GM19240 (cell line): ENCODE data around the gene SNX7.

Experiments used
- DNase-seq: peaks from one replicate; pipeline ENCODE4 v3.0.0; 2011; ENCODE audit warnings: low spot score; ENCODE audit not compliant: insufficient read length

Gene SNX7

DNA sequence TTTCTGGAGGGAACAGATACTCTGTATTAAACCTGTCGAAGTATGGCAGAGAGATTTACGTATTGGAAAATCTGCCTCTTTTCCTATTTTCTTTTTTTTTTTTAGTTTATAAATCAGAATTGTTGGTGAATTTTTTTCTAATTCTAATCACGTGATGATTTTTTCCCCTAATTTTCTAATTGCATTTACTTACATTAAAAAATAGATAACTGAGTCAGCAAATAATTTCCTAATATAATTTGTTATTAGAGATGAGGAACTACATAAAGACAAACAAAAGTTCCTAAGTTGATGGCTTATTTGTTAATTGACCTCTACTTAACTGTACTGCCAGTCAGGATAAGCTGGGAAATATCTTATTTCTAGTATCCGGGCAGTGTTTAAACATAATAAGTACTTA, 34.6 kb downstream of the SNX7 start:
- no peak for DNase-seq

DNA sequence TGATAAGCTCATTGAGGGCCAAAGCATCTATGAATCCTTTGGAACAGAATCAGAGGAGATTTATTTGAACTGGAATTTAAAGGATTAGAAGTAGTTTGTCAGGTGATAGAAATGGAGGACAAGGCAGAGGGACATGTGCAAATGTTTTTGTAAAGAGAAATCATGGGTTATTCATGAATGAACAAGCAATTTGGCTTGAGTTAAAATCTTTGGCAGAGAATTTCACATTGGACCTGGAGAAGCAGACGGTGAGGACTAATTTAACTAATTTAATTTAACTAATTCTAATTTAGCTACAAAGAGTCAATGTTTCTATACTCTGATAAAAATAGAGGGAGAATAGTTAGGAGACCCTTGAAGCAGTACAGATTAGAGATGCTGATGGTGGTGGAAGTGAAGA, 36.3 kb downstream of the SNX7 start:
- no peak for DNase-seq

DNA sequence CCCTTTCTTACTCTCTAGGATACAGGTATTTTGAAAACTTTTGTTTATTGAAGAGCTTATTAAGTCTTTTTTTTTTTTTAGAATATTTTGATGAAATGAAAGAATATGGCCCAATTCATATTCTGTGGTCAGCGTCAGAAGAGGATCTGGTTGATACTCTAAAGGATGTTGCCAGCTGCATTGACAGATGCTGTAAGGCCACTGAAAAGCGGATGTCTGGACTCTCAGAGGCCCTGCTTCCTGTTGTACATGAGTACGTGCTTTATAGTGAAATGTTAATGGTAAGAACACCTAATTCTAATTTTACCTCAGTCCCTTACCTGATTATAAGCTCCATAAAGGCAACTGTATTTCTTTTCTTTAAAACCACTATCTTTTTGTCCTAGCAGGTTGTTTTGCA, 37.1 kb downstream of the SNX7 start:
- DNase-seq, result no peak

DNA sequence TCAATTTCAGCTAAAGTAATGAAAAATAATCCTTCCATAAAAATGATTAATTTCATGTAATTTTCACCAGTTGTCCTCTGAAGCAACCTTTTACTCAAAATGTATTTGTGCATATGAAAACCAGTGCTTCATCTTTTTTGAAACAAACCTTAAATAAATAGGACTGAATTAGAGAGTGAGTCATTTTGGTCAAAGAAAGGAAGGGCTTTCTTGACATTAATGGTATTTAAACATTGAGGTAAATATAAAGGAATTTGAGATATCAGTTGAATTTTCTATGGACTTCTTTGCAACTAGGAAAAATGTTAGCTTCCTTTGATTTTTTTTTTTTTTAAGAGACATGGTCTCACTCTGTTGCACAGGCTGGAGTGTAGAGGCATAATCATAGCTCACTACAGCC, 38.7 kb downstream of the SNX7 start:
- DNase-seq, result no peak

DNA sequence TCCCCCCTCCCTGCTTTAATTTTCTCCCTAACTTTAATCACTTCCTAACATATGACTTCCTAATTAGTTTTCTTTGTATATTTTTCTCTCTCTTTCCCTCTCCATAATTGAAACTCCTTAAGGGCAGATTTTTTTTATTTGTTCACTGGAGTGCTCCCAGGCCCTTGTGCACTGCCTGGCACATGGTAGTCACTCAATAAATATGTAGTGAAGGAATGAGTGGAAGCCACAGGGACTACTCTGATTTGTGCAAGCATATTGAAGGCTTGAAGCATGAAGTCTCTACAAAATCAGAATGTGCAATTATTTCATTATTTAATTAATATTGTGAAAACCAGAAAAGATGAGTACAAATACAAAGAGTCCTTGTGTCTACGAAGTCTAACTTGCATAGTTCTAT, 41.5 kb downstream of the SNX7 start:
- DNase-seq, result no peak

DNA sequence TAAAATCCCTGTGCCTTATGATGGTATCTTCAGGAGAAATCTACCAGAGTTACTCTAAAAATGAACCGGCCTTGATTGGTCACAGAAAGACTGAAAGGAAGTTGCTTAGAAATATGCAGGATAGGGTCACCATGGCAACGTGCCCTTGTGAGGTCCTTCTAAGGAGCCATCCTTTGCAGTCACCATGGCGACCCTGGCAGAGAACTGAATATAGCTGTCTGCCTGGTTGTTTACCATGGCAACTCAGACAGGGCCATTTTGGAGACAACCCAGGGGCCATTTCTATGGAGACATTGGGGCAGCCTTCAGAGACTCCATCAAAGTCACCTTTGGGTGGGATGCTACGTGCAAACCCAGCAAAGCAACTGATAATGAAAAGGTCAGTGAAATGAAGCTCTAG, 43.0 kb downstream of the SNX7 start:
- no peak for DNase-seq

DNA sequence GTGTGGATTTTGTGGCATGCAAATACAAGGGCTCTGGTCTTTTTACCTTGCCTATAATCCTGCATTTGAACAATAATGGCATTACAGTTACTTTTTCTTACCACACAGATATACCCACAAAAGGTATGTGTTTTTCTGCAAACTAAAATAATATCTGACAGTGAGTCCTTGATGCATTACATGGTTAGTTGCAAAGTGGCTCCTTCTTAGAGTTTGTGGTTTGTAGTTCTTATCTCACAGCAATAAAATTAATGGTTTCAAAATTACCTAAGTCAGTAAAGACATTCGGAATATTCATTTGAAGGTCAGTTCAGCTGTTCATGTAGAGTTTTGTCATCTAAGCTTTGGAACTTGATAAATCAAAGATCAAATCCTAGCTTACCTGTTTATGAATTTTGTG, 43.5 kb downstream of the SNX7 start:
- DNase-seq, result no peak

DNA sequence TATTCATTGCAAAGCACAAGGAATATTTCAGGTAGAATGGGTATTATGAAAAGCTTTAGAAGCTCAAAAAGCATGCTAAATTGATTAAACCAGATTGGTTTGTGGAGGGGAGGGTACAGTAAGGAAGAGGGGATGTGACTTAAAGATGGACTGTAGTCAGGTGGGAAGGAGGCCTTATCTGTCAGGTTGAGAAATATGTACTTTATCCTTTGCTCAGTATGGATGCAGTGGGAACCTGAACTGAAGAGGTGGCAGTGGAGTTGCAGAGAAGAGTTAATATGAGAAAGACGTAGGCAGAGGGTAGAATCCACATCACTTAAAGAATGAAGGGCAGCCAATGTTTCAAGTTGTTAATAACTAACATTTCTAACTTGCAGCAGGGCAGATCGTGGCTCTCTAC, 44.1 kb downstream of the SNX7 start:
- no peak for DNase-seq

DNA sequence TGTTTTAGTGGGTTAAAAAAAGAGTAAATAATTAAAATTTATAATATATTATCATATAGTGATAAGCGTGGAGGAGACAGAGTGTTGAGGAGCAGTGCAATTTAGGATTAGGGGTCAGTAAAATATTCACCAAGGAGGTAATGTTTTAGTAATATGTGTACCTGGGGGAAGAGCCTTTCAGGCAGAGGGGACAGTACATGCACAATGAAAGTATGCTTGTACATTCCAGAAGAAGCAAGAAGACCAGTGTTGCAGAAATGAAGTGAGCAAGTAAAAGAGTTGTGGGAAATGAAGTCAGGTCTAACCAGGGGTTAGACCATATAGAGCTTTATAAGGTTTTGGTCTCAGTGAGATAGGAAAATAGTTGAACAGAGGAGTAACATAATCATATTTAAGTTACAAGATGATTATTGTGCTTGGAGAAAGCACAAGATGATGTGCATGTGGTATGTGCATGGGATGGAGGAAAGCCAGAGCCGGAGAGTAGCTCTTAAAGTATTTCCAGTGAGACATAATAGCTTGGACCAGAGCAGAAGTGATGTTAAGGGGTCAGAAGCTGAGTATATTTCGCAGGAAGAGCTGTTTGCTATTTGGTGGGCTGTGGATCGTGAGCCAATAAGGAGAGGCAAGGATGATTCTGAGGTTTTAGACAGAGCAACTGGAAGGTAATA, 44.8 kb downstream of the SNX7 start:
- no peak for DNase-seq

DNA sequence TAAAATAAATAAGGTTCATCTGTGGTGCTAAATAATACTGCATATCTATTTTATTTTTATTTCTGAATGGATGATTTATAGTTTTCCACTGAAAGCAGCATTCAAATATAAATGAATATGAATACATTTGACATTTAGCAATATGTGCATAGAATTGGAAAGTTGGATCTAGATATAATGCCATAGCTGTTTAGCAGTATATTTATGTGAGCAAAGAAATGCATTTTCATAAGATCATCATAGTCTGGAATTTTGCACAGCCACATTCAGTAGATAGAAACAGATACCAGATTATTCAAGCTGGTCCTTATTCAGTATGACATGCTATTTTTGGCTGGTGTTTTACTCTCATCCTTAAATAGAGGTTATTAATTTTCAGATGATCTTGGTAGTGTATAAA, 46.0 kb downstream of the SNX7 start:
- DNase-seq, result no peak

DNA sequence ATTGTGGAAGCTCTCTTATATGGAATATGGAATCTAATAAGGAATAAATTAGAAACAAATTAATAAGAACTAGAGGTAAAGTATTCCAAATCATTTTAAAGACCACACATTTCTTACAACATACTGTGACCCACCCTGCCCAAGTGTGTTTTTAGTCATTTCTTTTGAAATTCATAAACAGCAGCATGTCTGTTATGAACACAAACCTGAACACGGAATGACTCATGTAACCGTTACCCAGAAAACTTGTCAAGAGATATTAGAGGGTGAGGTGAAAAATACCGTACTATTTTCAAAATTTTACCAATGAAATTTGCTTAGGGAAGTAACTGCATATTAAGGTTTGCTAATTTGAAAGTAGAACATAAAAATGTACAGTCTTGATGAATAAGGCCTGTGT, 48.4 kb downstream of the SNX7 start:
- DNase-seq, result no peak

DNA sequence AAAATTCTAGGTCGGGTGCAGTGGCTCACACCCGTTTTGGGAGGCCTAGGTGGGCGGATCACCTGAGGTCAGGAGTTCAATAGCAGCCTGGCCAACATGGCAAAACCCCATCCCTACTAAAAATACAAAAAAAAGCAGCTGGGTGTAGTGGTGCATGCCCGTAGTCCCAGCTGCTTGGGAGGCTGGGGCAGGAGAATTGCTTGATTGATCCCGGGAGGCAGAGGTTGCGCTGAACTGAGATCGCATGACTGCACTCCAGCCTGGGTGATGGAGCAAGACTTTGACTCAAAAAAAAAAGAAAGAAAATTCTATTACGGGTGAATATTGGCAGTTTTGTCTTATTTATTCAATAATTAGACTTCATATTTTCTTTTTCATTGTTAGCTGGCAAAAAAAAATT, 62.1 kb downstream of the SNX7 start:
- DNase-seq, result no peak

DNA sequence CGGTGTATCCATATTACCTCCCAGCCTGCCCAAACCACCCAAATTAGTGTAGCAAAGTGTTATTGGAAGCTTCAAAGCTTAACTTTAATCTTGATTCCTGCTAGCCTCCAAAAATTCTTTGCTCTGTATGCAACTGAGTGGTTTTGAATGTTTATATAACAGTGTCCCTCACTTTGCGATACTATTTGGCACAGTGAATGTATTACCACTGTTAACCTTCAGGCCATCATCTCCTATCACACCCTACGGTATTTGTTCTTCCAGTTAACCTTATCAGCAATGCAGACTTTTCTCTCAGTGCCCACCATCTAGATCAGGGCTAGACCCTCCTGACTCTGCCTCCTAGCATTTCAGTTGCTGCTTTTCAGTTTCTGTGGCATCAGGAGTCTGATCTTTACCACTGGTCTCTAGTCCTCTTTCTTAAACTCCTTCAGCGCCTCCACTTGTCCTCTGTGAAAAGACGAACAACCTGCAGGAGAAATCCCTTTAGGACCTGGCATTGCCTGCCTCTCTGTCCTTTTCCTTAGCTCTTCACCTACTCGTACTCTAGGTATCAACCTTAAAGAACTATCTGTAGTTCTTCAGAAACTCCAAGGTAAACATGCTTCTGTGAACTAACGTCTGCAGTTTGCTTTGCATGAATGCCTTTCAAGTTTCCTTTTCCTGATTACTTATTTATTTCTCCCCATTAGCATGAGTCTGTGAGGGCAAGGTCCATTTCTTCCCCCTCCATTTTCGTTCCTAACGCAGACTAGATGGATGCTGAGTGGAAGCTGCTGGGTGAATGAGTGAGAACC, 71.7 kb downstream of the SNX7 start:
- DNase-seq, result no peak

DNA sequence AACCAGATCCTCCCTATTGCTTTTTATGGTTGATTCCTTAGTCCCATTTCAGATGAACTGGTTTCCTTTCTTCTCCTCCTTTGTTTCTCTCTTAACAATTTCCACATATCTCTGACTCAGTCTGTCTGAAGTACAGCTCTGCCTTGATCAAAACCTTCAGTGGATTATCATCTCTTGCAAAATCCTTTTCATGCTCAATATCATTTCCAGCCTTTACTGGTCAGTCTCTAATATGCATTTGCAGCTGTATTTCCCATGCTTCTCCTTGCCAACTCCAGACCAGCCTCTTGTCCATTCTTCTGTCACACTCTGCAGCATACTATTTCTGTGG, 72.2 kb downstream of the SNX7 start:
- DNase-seq, result no peak

DNA sequence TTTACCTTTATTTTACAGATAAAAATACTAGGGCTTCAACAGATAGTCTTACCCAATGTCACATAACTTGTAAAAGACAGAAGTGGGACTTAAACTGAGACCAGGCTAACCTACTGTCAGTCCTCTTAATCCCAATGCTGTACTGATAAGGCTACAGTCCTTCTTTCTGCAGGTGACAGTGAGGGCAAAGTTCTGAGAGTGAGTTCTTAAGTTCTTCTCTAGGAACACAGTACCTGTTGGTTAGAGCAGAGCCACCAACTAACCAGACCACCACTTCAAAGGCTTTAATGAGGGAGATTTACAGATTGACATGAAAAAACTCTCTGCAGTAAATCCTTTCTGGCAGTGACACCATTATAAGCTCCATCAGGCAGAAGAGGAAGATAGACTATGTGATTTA, 74.2 kb downstream of the SNX7 start:
- DNase-seq, result no peak

DNA sequence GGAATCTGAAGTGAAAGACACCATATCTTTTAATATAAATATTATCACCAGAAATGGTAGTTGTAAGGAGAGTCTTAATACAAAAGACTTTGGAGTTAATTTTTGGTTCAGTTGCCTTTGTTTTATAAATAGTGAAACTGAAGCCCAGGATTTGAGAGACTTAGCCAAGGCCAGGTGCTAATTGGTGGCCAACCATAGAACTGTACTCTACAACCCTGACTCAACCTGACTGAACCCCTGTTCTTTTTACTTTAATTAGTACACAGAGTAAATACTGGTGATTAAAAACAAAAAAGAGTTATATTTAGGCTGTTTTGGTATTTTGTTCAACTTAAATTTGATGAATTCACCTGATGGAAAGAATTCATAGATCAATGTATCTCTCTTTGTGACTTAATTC, 76.3 kb downstream of the SNX7 start:
- no peak for DNase-seq

DNA sequence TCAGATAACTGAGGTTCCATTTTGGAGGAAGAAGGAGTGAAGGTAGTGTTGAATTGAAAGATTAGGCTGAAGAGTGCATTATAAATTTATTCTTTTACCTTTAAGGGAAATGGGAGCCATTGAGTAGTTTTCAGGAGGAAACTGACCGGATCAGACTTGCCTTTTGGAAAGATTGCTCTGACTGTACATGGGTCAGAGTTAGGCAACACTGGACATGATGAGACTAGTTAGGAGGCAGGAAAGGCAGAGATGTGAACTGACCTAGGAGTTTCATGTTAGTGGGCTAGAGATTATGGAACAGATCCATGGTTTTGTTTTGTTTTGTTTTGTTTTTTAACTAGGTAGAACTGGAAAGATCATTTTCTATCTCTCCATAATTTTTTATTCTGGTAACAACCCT, 78.2 kb downstream of the SNX7 start:
- no peak for DNase-seq

DNA sequence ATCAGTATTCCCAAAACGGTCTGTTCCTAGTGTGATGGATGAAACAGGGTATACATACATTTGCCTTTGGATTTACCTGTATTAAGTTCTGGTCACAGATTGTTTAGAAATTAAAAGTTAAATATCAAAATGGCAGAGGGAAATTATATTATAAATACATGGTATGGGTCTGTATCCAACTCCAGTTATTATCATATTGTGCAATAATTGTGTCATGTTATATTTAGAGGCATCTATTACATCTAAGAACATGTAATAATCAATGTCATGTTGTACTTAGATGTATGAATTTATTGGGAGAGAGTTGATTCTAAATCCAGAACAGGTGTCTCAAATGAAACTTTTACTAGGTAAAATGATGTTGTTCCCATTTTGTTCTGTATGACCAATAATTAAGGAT, 79.6 kb downstream of the SNX7 start:
- DNase-seq, result no peak

DNA sequence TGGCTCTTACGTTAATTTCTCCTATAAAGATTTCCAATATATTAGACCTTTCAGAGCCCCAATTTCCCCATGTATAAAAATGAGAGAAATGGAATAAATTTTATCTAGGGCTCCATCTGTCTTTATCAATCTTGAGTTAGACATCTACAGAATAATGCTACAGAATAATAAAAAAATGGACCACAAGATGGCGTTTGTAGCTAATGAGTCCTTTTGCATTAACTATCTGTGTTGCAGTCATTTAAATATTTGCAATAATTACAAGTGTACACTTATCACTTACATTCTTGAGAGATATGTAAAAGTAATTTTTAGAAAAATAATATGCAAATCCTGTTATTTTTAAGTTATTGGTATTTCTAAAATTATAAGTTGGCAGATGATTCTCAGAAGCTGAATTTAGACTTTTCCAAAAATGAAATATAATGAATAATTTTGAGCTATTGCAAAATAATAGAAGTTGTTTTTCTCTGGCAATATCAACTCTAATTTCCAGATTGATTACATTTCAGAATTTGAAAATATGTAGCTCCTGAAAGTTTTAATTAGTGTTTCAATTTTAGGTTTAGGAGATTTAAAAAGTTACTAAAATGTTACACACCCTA, 87.7 kb downstream of the SNX7 start:
- DNase-seq, result no peak

DNA sequence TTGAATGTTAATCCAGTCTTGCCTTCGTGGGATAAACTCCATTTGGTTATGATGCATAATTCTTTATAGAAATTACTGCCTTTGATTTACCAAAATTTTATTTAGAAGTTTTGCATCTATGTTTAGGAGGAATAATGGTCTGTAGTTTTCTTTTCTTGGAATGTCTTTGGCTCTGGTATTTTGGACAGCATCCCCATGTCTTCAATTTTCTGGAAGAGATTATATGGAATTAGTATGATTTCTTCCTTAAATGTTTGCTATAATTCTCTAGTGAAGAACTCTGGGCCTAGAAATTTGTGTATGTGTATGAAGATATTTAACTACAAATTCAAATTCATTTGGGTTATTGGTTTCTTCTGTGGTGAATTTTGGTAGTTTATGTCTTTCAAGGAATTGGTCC, 92.7 kb downstream of the SNX7 start:
- DNase-seq, result no peak

DNA sequence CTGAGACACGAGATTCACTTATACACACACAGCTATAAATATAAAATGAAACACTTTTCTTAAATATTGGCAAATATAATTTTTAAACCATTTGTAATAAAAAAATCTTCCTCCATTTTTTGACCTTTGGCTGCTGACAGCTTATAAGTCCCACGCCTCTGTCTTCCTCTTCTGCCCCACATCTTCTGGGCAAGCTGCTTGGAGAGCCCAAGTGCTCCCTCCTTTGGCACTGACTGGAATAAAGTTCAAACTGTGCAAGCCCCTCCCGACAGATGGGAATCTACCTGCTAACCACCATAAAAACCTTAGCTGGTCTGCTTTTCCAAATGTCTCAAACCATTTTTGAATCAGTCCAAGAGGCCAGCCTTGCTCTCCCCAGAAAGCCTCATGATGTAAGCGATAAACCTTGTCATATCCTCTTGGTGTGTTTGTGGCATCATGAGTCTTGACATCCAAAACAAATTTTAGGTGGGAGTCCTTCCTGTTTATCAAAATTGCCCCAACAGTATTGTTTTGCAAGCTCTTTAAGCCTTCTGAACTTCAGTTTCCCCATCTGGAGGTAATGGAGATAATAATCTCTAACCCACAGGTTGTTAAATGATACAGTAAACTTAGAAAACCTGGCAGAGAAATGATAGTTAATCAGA, 99.8 kb downstream of the SNX7 start:
- DNase-seq, result no peak

DNA sequence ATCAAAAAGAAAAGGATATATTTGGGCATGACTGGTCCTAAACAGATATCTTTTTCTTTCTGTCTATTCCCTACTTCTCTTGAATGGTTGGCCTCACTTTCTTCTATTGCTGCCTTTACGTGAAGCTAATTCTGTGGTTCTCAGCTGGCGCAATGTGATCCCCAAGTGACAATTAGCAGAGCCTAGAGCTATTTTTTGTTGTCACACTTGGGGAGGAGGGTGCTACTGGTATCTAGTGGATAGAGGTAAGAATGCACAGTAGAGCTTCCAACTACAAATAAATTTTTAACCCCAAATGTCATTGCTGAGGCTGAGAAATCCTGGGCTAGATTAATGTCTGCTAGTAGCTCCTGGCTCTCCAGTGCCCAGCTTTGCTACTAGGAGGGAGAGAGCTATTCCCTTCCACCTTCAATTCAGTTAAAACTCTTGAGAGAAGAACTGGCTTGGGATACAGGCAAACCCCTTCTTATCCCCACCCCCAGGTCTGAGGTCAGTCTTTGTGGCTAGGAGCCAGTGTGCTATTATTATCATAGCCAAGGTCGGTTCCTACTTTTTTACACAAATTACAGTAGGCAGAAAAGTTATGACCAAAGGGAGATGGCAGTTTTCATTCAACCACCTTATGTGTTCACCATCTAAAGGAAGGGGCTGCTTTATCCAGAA, 102.1 kb downstream of the SNX7 start:
- DNase-seq, result no peak
